ENCODE data around the gene PLXNA4. TPM values are rescaled to one million over a fixed set of nuclear protein-coding genes. Genes with fewer than 3 reads are reported as not detected.
A peak's percentile ranks its signal among the peaks of the same experiment; 100 is the strongest.

PLXNA4 gene
- total RNA-seq, 2 donors from 2014 or later: 24.0 to 42.7 TPM

DNA sequence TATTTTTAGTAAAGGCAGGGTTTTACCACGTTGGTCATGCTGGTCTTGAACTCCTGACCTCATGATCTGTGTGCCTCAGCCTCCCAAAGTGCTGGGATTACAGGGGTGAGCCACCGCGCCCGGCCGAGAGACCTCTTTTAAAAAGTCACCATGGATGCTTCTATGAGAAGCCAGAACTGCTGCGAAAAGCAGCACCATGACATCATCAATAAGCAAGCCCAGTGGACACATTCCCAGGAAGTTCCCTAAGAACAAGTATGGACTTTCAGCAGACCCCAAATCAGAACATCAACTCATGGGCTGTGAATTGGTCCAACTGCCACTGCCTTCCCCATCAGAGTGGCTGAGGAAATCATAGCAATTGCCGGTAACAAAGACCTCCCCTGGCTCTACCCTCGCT, 93.4 kb downstream of the PLXNA4 start:
- no peak overlapping the region for H3K4me3 ChIP-seq (ENCODE audit: low read length)
- no peaks in the 10 kb centered on the region for H3K27me3 Mint-ChIP-seq (ENCODE audit: insufficient read depth)
- no peaks in the 10 kb centered on the region for H3K27me3 ChIP-seq (ENCODE audit: control insufficient read depth, insufficient read depth, low read length, poor library complexity, severe bottlenecking)
- 88 to 93% methylated on average over 7 to 8 of the region's 8 CpGs for WGBS, 2 experiments (ENCODE audit: insufficient coverage in 1 of 2, insufficient read length in 1 of 2)
- no peaks in the 10 kb centered on the region for H3K9me3 ChIP-seq (ENCODE audit: control insufficient read depth, low read length)
- H3K27ac Mint-ChIP-seq: no peak overlapping the region
- no peaks in the 10 kb centered on the region for H3K4me1 ChIP-seq (ENCODE audit: control insufficient read depth, insufficient read depth, low read length)
- H3K36me3 Mint-ChIP-seq (ENCODE audit: low read depth): peaks cover 8% of the 10 kb centered on the region
- no peak for DNase-seq
- H3K9me3 Mint-ChIP-seq: no peaks in the 10 kb centered on the region
- no peak overlapping the region for H3K27ac ChIP-seq (ENCODE audit: low read depth, low read length)
- no peak overlapping the region for H3K4me3 Mint-ChIP-seq
- TF ChIP-seq, protein P1, sequence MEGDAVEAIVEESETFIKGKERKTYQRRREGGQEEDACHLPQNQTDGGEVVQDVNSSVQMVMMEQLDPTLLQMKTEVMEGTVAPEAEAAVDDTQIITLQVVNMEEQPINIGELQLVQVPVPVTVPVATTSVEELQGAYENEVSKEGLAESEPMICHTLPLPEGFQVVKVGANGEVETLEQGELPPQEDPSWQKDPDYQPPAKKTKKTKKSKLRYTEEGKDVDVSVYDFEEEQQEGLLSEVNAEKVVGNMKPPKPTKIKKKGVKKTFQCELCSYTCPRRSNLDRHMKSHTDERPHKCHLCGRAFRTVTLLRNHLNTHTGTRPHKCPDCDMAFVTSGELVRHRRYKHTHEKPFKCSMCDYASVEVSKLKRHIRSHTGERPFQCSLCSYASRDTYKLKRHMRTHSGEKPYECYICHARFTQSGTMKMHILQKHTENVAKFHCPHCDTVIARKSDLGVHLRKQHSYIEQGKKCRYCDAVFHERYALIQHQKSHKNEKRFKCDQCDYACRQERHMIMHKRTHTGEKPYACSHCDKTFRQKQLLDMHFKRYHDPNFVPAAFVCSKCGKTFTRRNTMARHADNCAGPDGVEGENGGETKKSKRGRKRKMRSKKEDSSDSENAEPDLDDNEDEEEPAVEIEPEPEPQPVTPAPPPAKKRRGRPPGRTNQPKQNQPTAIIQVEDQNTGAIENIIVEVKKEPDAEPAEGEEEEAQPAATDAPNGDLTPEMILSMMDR (conservative IDR thresholded peaks at IDR 0.05): no peak
- H3K4me1 Mint-ChIP-seq: peaks cover 4% of the 10 kb centered on the region
- no peaks in the 10 kb centered on the region for H3K36me3 ChIP-seq (ENCODE audit: control insufficient read depth, insufficient read depth, low read length)
- no peak overlapping the region for H3K9ac ChIP-seq (ENCODE audit: extremely low read depth, low read length, poor library complexity, severe bottlenecking)

DNA sequence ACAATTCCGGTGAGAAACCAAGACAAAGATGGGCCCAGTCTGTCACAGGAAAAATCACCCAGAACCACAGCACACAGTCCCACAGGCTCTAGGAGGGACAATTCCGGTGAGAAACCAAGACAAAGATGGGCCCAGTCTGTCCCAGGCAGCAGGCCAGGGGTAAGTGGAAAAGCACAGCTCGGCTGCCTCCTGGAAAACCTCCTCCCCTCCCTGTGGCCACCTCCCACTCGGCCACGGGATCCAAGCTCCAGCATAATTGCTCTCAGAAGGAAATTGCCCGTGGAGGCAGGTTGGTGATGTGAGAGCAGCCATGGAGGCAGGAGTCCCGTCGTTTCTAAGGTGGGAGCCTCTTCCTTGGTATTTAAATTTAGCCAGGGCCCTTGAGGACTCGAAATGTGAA, 95.7 kb downstream of the PLXNA4 start:
- Mint-ChIP-seq H3K27ac (no peak overlapping the region), H3K27me3 (ENCODE audit: insufficient read depth) (no peaks in the 10 kb centered on the region), H3K9me3 (no peaks in the 10 kb centered on the region), H3K4me1 (peaks cover 14% of the 10 kb centered on the region), H3K4me3 (no peak overlapping the region), H3K36me3 (ENCODE audit: low read depth) (peaks cover 5% of the 10 kb centered on the region)
- Histone ChIP-seq H3K9ac (ENCODE audit: extremely low read depth, low read length, poor library complexity, severe bottlenecking) (no peak overlapping the region), H3K4me1 (ENCODE audit: control insufficient read depth, insufficient read depth, low read length) (peaks cover 7% of the 10 kb centered on the region), H3K9me3 (ENCODE audit: control insufficient read depth, low read length) (peaks cover 6% of the 10 kb centered on the region), H3K27me3 (ENCODE audit: control insufficient read depth, insufficient read depth, low read length, poor library complexity, severe bottlenecking) (no peaks in the 10 kb centered on the region), H3K27ac (ENCODE audit: low read depth, low read length) (no peak overlapping the region), H3K36me3 (ENCODE audit: control insufficient read depth, insufficient read depth, low read length) (peaks cover 5% of the 10 kb centered on the region), H3K4me3 (ENCODE audit: low read length) (no peak overlapping the region)
- TF ChIP-seq, protein P1 (conservative IDR thresholded peaks at IDR 0.05): no peak
- 77 to 91% methylated on average over 8 to 9 of the region's 9 CpGs for WGBS, 2 experiments (ENCODE audit: insufficient coverage in 1 of 2, insufficient read length in 1 of 2)
- no peak for DNase-seq

DNA sequence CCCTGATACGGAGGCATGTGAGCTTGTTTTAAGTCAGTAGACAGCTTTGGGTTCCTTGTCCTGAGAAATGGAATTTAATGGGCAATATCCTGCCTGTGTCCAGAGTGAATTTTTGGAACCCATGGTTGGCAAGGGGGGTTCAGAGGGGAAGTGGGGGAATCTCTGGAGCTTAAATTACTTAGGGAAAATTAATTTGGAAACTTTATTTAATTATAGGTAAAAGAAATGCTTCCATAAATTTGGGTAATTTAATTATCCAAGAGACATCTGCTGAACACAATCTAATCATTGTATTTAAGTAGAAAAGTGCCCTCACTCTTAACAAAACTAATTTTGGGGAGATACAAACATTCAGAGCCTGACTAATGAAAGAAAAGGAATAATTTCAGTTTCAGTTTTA, 99.7 kb downstream of the PLXNA4 start:
- Mint-ChIP-seq H3K36me3 (ENCODE audit: low read depth) (peaks cover 4% of the 10 kb centered on the region), H3K4me3 (no peak overlapping the region), H3K27me3 (ENCODE audit: insufficient read depth) (no peaks in the 10 kb centered on the region), H3K27ac (no peak overlapping the region), H3K9me3 (no peaks in the 10 kb centered on the region), H3K4me1 (peaks cover 25% of the 10 kb centered on the region)
- Histone ChIP-seq H3K36me3 (ENCODE audit: control insufficient read depth, insufficient read depth, low read length) (peaks cover 5% of the 10 kb centered on the region), H3K9me3 (ENCODE audit: control insufficient read depth, low read length) (peaks cover 6% of the 10 kb centered on the region), H3K9ac (ENCODE audit: extremely low read depth, low read length, poor library complexity, severe bottlenecking) (no peak overlapping the region), H3K4me1 (ENCODE audit: control insufficient read depth, insufficient read depth, low read length) (peaks cover 13% of the 10 kb centered on the region), H3K27me3 (ENCODE audit: control insufficient read depth, insufficient read depth, low read length, poor library complexity, severe bottlenecking) (no peaks in the 10 kb centered on the region), H3K27ac (ENCODE audit: low read depth, low read length) (no peak overlapping the region), H3K4me3 (ENCODE audit: low read length) (peak overlapping the region; percentile 48)
- TF ChIP-seq, protein P1 (conservative IDR thresholded peaks at IDR 0.05): no peak
- DNase-seq: no peak
- whole genome bisulfite sequencing, 2 experiments (ENCODE audit: insufficient coverage in 1 of 2, insufficient read length in 1 of 2): 81% methylated on average over 1 of the region's 1 CpG; no CpG with 5 or more reads in 1 of the 2 experiments

Data from endodermal cell (in vitro differentiated cells).